ENCODE measurements around the gene LBX2. TPM values are rescaled to one million over a fixed set of nuclear protein-coding genes. Genes with fewer than 3 reads are reported as not detected.

The LBX2 gene
- total RNA-seq, 1 donor from 2014 or later: 0.69 TPM

DNA sequence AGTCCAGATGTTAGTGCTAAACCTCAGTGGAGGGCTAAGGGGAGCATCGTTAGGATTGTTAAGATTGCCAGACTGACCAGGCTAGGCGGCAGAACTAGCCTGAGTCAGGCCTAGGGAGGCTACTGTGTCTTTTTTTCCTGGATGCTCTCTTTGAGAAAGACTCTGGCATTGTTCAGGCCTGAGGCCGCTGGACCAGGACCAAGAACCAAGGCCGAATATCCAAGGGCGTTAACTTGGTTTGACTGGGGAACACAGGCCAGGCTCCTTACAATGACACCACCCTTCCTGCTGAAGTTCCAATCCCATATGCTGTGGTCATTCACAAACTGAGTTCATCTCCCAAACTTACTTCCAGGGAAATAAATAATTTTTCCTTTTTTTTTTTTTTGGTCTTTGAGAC lies 40.9 kb upstream of the LBX2 start:
- DNase-seq (no peak), ATAC-seq (ENCODE audit: low read depth) (no peak)
- intact Hi-C loops (cut with micrococcal nuclease): no loop called here
- CTCF ChIA-PET: interaction anchor here (1.9 kb wide), 1 partner anchor 33 kb away, joined by 5 read pairs; the partner anchor contains the start of gene PCGF1
- no peaks in the 10 kb centered on the region for H3K36me3 Mint-ChIP-seq (ENCODE audit: low read depth)
- H3K4me3 Mint-ChIP-seq: no peak overlapping the region
- peaks cover 31% of the 10 kb centered on the region for H3K4me1 Mint-ChIP-seq
- POLR2A ChIA-PET: interaction anchor here (0.9 to 2.3 kb wide), 4 partner anchors 12 to 33 kb away, joined by 3 to 20 read pairs (median 8); partner anchors contain the start of genes LOXL3 and PCGF1
- no peak overlapping the region for H3K27ac Mint-ChIP-seq
- TF ChIP-seq, protein P1, sequence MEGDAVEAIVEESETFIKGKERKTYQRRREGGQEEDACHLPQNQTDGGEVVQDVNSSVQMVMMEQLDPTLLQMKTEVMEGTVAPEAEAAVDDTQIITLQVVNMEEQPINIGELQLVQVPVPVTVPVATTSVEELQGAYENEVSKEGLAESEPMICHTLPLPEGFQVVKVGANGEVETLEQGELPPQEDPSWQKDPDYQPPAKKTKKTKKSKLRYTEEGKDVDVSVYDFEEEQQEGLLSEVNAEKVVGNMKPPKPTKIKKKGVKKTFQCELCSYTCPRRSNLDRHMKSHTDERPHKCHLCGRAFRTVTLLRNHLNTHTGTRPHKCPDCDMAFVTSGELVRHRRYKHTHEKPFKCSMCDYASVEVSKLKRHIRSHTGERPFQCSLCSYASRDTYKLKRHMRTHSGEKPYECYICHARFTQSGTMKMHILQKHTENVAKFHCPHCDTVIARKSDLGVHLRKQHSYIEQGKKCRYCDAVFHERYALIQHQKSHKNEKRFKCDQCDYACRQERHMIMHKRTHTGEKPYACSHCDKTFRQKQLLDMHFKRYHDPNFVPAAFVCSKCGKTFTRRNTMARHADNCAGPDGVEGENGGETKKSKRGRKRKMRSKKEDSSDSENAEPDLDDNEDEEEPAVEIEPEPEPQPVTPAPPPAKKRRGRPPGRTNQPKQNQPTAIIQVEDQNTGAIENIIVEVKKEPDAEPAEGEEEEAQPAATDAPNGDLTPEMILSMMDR (IDR thresholded peaks at IDR 0.05): no peak
- H3K27me3 Mint-ChIP-seq: no peaks in the 10 kb centered on the region
- peaks cover 2% of the 10 kb centered on the region for H3K9me3 Mint-ChIP-seq

GRCh38 chr2:74538881-74539339 lies 39.5 kb upstream of the LBX2 start:
- DNase-seq (no peak), ATAC-seq (ENCODE audit: low read depth) (peak; percentile 77)
- peaks cover 31% of the 10 kb centered on the region for H3K4me1 Mint-ChIP-seq
- H3K4me3 Mint-ChIP-seq: peak overlapping the region; percentile 81
- ChIA-PET CTCF (interaction anchor here (0.5 to 1.9 kb wide), 4 partner anchors 8 to 49 kb away, joined by 3 to 6 read pairs (median 4); partner anchors contain the start of genes AUP1, HTRA2 and PCGF1), POLR2A (interaction anchor here (0.6 to 2.3 kb wide), 14 partner anchors 9 to 361 kb away, joined by 3 to 26 read pairs (median 5); partner anchors contain the start of genes AUP1, C2orf81, CCDC142 and HTRA2)
- peak overlapping the region; percentile 89 for H3K27ac Mint-ChIP-seq
- H3K27me3 Mint-ChIP-seq: no peaks in the 10 kb centered on the region
- TF ChIP-seq, protein P1 (IDR thresholded peaks at IDR 0.05): no peak
- H3K9me3 Mint-ChIP-seq: peaks cover 2% of the 10 kb centered on the region
- peaks cover 1% of the 10 kb centered on the region for H3K36me3 Mint-ChIP-seq (ENCODE audit: low read depth)
- intact Hi-C loops (cut with micrococcal nuclease): loop anchor here (1.0 kb wide), 1 partner anchor 10 kb away; the partner anchor contains the start of genes AUP1 and HTRA2

GRCh38 chr2:74537140-74537539 lies 37.7 kb upstream of the LBX2 start:
- TF ChIP-seq, protein P1 (IDR thresholded peaks at IDR 0.05): no peak
- ATAC-seq (ENCODE audit: low read depth): no peak
- Mint-ChIP-seq H3K4me3 (no peak overlapping the region), H3K4me1 (peaks cover 34% of the 10 kb centered on the region), H3K27me3 (no peaks in the 10 kb centered on the region), H3K36me3 (ENCODE audit: low read depth) (peaks cover 14% of the 10 kb centered on the region), H3K9me3 (peaks cover 2% of the 10 kb centered on the region), H3K27ac (no peak overlapping the region)
- DNase-seq: no peak
- ChIA-PET CTCF (no interaction called here), POLR2A (no interaction called here)
- intact Hi-C loops (cut with micrococcal nuclease): no loop called here

GRCh38 chr2:74536166-74536950 lies 37.0 kb upstream of the LBX2 start:
- Mint-ChIP-seq H3K27ac (no peak overlapping the region), H3K4me3 (no peak overlapping the region), H3K36me3 (ENCODE audit: low read depth) (peaks cover 21% of the 10 kb centered on the region), H3K9me3 (peaks cover 2% of the 10 kb centered on the region), H3K27me3 (no peaks in the 10 kb centered on the region), H3K4me1 (peaks cover 42% of the 10 kb centered on the region)
- intact Hi-C loops (cut with micrococcal nuclease): no loop called here
- no peak for DNase-seq
- no peak for ATAC-seq (ENCODE audit: low read depth)
- ChIA-PET CTCF (no interaction called here), POLR2A (interaction anchor here (1.1 kb wide), 1 partner anchor 40 kb away, joined by 3 read pairs; no protein-coding TSS in a partner anchor)
- TF ChIP-seq, protein P1 (IDR thresholded peaks at IDR 0.05): no peak

- H3K27me3 Mint-ChIP-seq: no peaks in the 10 kb centered on the region
Measured at GRCh38 chr2:74535440-74535965, 36.1 kb upstream of the LBX2 start.

More at GRCh38 chr2:74535440-74535965, 36.1 kb upstream of the LBX2 start:
- CTCF ChIA-PET: no interaction called here
- POLR2A ChIA-PET: interaction anchor here (1.1 kb wide), 1 partner anchor 41 kb away, joined by 3 read pairs; no protein-coding TSS in a partner anchor
- DNase-seq (no peak), ATAC-seq (ENCODE audit: low read depth) (no peak)
- H3K4me3 Mint-ChIP-seq: no peak overlapping the region
- H3K27ac Mint-ChIP-seq: no peak overlapping the region
- TF ChIP-seq, protein P1 (IDR thresholded peaks at IDR 0.05): no peak
- peaks cover 28% of the 10 kb centered on the region for H3K36me3 Mint-ChIP-seq (ENCODE audit: low read depth)
- H3K4me1 Mint-ChIP-seq: peaks cover 50% of the 10 kb centered on the region
- intact Hi-C loops (cut with micrococcal nuclease): no loop called here
- H3K9me3 Mint-ChIP-seq: peaks cover 2% of the 10 kb centered on the region

Measured in activated B cell treated with CpG ODN at 0.5 μM for 24 hours (primary cell).